Muscle layer of duodenum (tissue), 2 donors: ENCODE results near the gene ZFAND3.

Experiments
- H3K27ac ChIP-seq: one replicate; pipeline ENCODE4 v1.7.0; 2013; ENCODE audit warnings: mild to moderate bottlenecking, low read length
- H3K27me3 ChIP-seq: one replicate; pipeline ENCODE4 v1.7.0; 2013; ENCODE audit warnings: low read depth, mild to moderate bottlenecking, control low read depth, low read length
- H3K36me3 ChIP-seq, 2 donors: one replicate each; pipeline ENCODE4 v1.7.0; 2013; ENCODE audit warnings: low read length in 2 of 2, control low read depth in 1 of 2, mild to moderate bottlenecking in 1 of 2; ENCODE audit not compliant: insufficient read depth in 2 of 2, control insufficient read depth in 1 of 2
- H3K4me1 ChIP-seq, 2 donors: one replicate each; pipeline ENCODE4 v1.7.0; 2013; ENCODE audit warnings: low read length in 2 of 2, mild to moderate bottlenecking in 2 of 2, control low read depth in 1 of 2, moderate library complexity in 1 of 2; ENCODE audit not compliant: insufficient read depth in 2 of 2, control insufficient read depth in 1 of 2
- H3K4me3 ChIP-seq, 2 donors: one replicate each; pipeline ENCODE4 v1.7.0; 2013; ENCODE audit warnings: low read length in 2 of 2, low read depth in 1 of 2, mild to moderate bottlenecking in 1 of 2
- H3K9me3 ChIP-seq, 2 donors: one replicate each; pipeline ENCODE4 v1.7.0; 2013; ENCODE audit warnings: low read length in 2 of 2, control low read depth in 1 of 2, mild to moderate bottlenecking in 1 of 2; ENCODE audit not compliant: control insufficient read depth in 1 of 2
- donor health status: healthy.

Gene ZFAND3

GRCh38 chr6:38161754-38162492 is 342.4 kb downstream of the ZFAND3 start:
- Histone ChIP-seq H3K36me3 (peaks cover 0 to 7% of the 10 kb centered on the region in 2 donors), H3K27ac (no peak overlapping the region), H3K4me3 (no peak overlapping the region), H3K27me3 (no peaks in the 10 kb centered on the region), H3K9me3 (peaks cover 0 to 3% of the 10 kb centered on the region in 2 donors), H3K4me1 (no peaks in the 10 kb centered on the region)

GRCh38 chr6:38162493-38163185 is 343.1 kb downstream of the ZFAND3 start:
- Histone ChIP-seq H3K36me3 (peaks cover 0 to 4% of the 10 kb centered on the region in 2 donors), H3K27ac (no peak overlapping the region), H3K9me3 (peaks cover 0 to 3% of the 10 kb centered on the region in 2 donors), H3K27me3 (no peaks in the 10 kb centered on the region), H3K4me1 (no peaks in the 10 kb centered on the region), H3K4me3 (no peak overlapping the region)

GRCh38 chr6:38163186-38164130 is 343.9 kb downstream of the ZFAND3 start:
- H3K36me3 ChIP-seq = peaks cover 0 to 4% of the 10 kb centered on the region in 2 donors
- no peak overlapping the region for H3K4me3 ChIP-seq
- H3K4me1 ChIP-seq = no peaks in the 10 kb centered on the region
- H3K9me3 ChIP-seq = peaks cover 0 to 3% of the 10 kb centered on the region in 2 donors
- no peak overlapping the region for H3K27ac ChIP-seq
- H3K27me3 ChIP-seq = no peaks in the 10 kb centered on the region

- no peak overlapping the region for H3K4me3 ChIP-seq
- no peak overlapping the region for H3K27ac ChIP-seq
- H3K4me1 ChIP-seq = no peaks in the 10 kb centered on the region
- peaks cover 0 to 3% of the 10 kb centered on the region in 2 donors for H3K9me3 ChIP-seq
- peaks cover 0 to 4% of the 10 kb centered on the region in 2 donors for H3K36me3 ChIP-seq
- no peaks in the 10 kb centered on the region for H3K27me3 ChIP-seq
Observed at GRCh38 chr6:38164131-38164481, 344.6 kb downstream of the ZFAND3 start.

GRCh38 chr6:38164671-38165108 is 345.2 kb downstream of the ZFAND3 start:
- H3K4me1 ChIP-seq = no peaks in the 10 kb centered on the region
- H3K9me3 ChIP-seq = peaks cover 0 to under 1% of the 10 kb centered on the region in 2 donors
- H3K4me3 ChIP-seq = no peak overlapping the region
- peaks cover 0 to 4% of the 10 kb centered on the region in 2 donors for H3K36me3 ChIP-seq
- H3K27me3 ChIP-seq = no peaks in the 10 kb centered on the region
- H3K27ac ChIP-seq = no peak overlapping the region

- Histone ChIP-seq H3K4me1 (peaks cover 0 to 2% of the 10 kb centered on the region in 2 donors), H3K27ac (no peak overlapping the region), H3K27me3 (no peaks in the 10 kb centered on the region), H3K9me3 (no peaks in the 10 kb centered on the region), H3K36me3 (no peaks in the 10 kb centered on the region), H3K4me3 (no peak overlapping the region)
Observed at GRCh38 chr6:38166411-38167240, 347.1 kb downstream of the ZFAND3 start.

GRCh38 chr6:38167598-38167997 is 348.1 kb downstream of the ZFAND3 start:
- no peak overlapping the region for H3K4me3 ChIP-seq
- peaks cover 0 to 2% of the 10 kb centered on the region in 2 donors for H3K4me1 ChIP-seq
- no peaks in the 10 kb centered on the region for H3K36me3 ChIP-seq
- no peaks in the 10 kb centered on the region for H3K27me3 ChIP-seq
- H3K9me3 ChIP-seq = no peaks in the 10 kb centered on the region
- no peak overlapping the region for H3K27ac ChIP-seq

GRCh38 chr6:38168126-38168525 is 348.6 kb downstream of the ZFAND3 start:
- H3K27ac ChIP-seq = no peak overlapping the region
- H3K4me3 ChIP-seq = no peak overlapping the region
- no peaks in the 10 kb centered on the region for H3K27me3 ChIP-seq
- no peaks in the 10 kb centered on the region for H3K36me3 ChIP-seq
- H3K9me3 ChIP-seq = no peaks in the 10 kb centered on the region
- H3K4me1 ChIP-seq = peaks cover 0 to 2% of the 10 kb centered on the region in 2 donors

- H3K36me3 ChIP-seq = peaks cover 0 to 4% of the 10 kb centered on the region in 2 donors
- H3K27ac ChIP-seq = no peak overlapping the region
Observed at GRCh38 chr6:38168699-38169098, 349.2 kb downstream of the ZFAND3 start.

GRCh38 chr6:38169221-38169976 is 349.9 kb downstream of the ZFAND3 start:
- Histone ChIP-seq H3K4me1 (peaks cover 0 to 2% of the 10 kb centered on the region in 2 donors), H3K27me3 (no peaks in the 10 kb centered on the region), H3K9me3 (no peaks in the 10 kb centered on the region), H3K4me3 (no peak overlapping the region), H3K27ac (no peak overlapping the region), H3K36me3 (peaks cover 0 to 11% of the 10 kb centered on the region in 2 donors)

More at GRCh38 chr6:38168699-38169098, 349.2 kb downstream of the ZFAND3 start:
- Histone ChIP-seq H3K27me3 (no peaks in the 10 kb centered on the region), H3K4me1 (peaks cover 0 to 2% of the 10 kb centered on the region in 2 donors), H3K4me3 (no peak overlapping the region), H3K9me3 (no peaks in the 10 kb centered on the region)
